Activated naive CD4-positive, alpha-beta T cell treated with anti-CD3 and anti-CD28 coated beads, Interleukin-2, amount 50 U/mL, for 72 hours (primary cell): Measurements from ENCODE around the gene RGS6. TPM values are rescaled to one million over a fixed set of nuclear protein-coding genes. Genes with fewer than 3 reads are reported as not detected.

ENCODE experiments used
- ATAC-seq, 2 donors: fragments of 150-1000 bp; cut with Tn5 transposase; 2 replicates each; pipeline ENCODE4 v1.10.0; 2021; ENCODE audit warnings: mild to moderate bottlenecking in 2 of 2, moderate library complexity in 2 of 2
- DNase-seq, 2 donors: peaks; one replicate each; pipeline ENCODE4 v3.0.0; 2021 to 2022; ENCODE audit warnings: low spot score in 2 of 2
- H3K27ac Mint-ChIP-seq, 2 donors: one replicate each; pipeline ENCODE4 v1.8.0; 2022; ENCODE audit warnings: mild to moderate bottlenecking in 2 of 2, mixed read lengths in 2 of 2
- H3K36me3 Mint-ChIP-seq, 2 donors: one replicate each; pipeline ENCODE4 v1.8.0; 2022; ENCODE audit warnings: mixed read lengths in 2 of 2
- H3K9me3 Mint-ChIP-seq, 2 donors: one replicate each; pipeline ENCODE4 v1.8.0; 2022; ENCODE audit warnings: mixed read lengths in 2 of 2
- total RNA-seq, 2 donors: library from RNA; stranded (reverse); gene quantifications; one replicate each; pipeline ENCODE4 v1.2.3, GENCODE V29; 2022

Gene RGS6
- total RNA-seq, 2 donors from 2014 or later = 0.61 to 0.64 TPM

DNA sequence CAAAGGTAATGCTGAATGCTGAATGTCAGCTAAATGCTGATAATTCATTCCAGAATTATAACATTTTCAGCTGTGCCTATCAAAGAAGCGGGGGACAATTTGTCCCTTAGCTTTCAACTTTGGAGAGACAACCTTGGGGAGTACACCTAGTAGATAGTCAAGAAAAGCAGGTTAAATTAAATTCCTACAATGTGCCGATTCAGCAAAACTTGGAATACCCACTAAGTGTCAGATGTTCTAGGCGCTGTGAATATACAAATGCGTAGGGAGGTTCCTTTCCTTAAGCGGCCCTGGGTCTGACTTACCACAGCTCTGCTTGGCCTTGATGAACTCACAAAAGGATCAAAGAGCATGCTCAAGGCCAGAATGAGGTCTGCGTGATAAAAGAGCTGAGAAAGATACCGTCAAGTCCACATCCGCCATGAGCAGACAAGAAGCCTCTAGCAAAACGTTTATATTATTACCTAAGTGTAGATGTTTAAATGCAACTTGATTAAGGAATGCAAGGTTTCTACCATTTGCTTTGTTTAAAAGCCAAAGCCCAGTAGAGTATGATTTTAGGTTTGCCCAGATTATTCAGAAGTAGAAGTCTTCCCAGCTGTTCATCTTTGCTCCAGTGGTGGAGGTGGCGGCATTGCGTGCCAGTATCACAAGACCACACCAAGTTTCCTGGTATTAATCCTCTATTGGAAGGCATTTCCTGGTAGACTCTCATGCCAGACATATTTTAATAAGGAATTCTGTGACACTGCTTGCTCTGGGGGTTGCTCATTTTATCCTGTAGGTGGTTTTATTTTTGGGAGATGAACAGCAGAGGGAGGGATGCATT lies 593.1 kb downstream of the RGS6 start:
- peaks cover 0 to 6% of the 10 kb centered on the region in 2 donors for H3K9me3 Mint-ChIP-seq
- peaks cover 0 to 5% of the 10 kb centered on the region in 2 donors for H3K36me3 Mint-ChIP-seq
- no peak overlapping the region for H3K27ac Mint-ChIP-seq
- ATAC-seq (no peak), DNase-seq (no peak)

DNA sequence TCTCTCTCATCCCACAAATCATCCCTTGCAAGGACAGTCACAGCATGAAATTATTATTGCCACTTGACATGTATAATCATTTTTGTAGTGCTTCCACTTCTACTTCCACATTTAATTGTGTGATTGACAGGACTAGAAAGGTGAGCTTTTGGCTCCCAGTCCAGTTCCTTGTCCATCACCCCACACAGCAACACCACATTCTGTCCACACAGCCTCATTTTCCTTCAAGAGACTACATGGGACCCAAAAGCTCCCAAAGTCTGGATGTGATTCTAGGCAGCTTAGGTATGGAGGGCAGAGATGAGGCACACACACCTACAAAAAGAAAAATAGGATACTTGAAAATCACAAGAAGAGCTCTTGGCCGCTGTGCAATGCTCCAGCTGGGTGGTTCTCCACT lies 595.4 kb downstream of the RGS6 start:
- DNase-seq (no peak), ATAC-seq (no peak)
- H3K9me3 Mint-ChIP-seq = peaks cover 7 to 8% of the 10 kb centered on the region in 2 donors
- no peaks in the 10 kb centered on the region for H3K36me3 Mint-ChIP-seq
- H3K27ac Mint-ChIP-seq = no peak overlapping the region

DNA sequence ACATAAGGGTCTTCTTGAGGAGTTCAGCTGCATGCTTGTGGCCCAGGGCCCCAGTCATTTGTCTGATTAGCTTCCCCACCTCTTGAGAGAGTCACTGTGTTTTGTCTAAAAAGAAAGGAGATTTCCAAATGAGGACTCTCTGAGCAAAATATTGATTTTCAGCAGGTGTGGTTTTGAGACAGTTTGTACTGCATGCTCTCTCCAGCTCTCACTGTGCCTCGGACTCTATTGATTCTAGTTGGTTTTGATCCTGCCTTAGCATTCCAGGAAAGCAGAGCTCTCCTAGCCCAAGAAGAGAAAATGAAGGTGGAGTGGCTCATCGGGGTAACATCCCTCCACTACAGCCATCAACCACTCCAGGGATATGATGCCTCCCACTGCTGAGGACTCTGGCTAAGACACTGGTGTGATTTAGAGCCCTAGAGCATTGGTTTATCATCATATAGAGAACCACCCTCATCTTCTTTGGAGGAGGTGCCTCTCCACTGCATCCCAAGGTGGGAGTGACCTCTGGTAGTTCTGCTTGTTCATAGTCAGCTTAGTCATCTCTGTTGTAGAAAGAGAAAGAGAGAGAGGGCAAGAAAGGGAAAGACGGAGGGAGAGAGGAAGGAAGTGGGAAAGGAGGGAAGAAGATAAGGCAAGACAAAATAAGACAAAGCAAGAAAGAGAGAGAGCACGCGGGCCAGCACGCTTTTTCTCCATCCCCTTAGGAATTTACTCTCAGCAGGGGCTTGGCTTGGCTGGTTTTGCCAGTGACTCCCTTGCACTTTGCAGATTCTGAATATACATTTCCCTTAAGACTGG lies 596.0 kb downstream of the RGS6 start:
- DNase-seq (no peak), ATAC-seq (no peak)
- H3K36me3 Mint-ChIP-seq = peaks cover 0 to under 1% of the 10 kb centered on the region in 2 donors
- peaks cover 7 to 9% of the 10 kb centered on the region in 2 donors for H3K9me3 Mint-ChIP-seq
- H3K27ac Mint-ChIP-seq = no peak overlapping the region

GRCh38 chr14:72528863-72529175 lies 596.6 kb downstream of the RGS6 start:
- Mint-ChIP-seq H3K9me3 (peaks cover 12 to 13% of the 10 kb centered on the region in 2 donors), H3K27ac (no peak overlapping the region), H3K36me3 (peaks cover 0 to 6% of the 10 kb centered on the region in 2 donors)
- no peak for ATAC-seq
- no peak for DNase-seq

DNA sequence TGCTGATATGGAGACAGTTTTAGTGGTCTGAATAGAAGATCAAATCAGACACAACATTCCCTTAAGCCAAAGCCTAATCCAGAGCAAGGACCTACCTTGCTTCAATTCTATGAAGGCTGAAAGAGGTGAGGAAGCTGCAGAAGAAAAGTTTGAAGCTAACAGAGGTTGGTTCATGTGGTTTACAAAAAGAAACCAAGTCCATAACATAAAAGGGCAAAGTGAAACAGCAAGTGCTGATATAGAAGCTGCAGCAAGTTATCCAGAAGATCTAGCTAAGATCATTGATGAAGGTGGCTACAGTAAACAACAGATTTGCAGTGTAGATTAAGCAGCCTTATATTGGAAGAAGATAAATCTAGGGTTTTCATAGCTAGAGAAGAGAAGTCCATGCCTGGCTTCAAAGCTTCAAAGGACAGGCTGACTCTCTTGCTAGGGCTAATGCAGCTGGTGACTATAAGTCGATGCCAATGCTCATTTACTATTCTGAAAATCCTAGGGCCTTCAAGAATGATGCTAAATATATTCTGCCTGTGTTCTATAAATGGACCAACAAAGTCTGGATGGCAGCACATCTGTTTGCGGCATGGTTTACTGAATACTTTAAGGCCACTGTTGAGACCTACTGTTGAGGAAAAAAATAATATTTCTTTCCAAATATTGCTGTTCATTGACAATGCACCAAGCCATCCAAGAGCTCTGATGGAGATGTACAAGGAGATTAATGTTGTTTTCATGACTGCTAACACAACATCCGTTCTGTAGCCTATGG lies 600.6 kb downstream of the RGS6 start:
- no peak for ATAC-seq
- H3K27ac Mint-ChIP-seq = peak overlapping the region in 1 of 2 donors; percentile 10
- DNase-seq = no peak
- peaks cover 0 to 6% of the 10 kb centered on the region in 2 donors for H3K36me3 Mint-ChIP-seq
- H3K9me3 Mint-ChIP-seq = peaks cover 15 to 18% of the 10 kb centered on the region in 2 donors

DNA sequence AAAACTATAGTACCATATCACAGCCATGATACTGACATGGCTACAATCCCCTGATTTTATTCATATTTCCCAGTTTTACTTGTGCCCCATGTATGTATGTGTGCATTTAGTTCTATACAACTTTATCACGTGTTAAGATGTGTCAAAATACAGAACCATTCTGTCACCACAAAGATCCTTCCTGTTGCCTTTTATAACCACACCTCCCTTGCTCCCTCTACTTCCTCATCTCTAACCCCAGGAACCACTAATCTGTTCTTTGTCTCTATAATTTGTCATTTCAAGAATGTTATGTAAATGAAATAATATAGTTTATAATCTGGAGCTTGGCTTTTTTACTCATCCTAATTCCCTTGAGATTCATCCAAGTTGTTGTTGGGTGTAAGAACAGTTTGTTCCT lies 603.3 kb downstream of the RGS6 start:
- H3K36me3 Mint-ChIP-seq = peaks cover 0 to 6% of the 10 kb centered on the region in 2 donors
- H3K27ac Mint-ChIP-seq = no peak overlapping the region
- peaks cover 15 to 18% of the 10 kb centered on the region in 2 donors for H3K9me3 Mint-ChIP-seq
- peak; percentile 66 to 82 for ATAC-seq
- no peak for DNase-seq

DNA sequence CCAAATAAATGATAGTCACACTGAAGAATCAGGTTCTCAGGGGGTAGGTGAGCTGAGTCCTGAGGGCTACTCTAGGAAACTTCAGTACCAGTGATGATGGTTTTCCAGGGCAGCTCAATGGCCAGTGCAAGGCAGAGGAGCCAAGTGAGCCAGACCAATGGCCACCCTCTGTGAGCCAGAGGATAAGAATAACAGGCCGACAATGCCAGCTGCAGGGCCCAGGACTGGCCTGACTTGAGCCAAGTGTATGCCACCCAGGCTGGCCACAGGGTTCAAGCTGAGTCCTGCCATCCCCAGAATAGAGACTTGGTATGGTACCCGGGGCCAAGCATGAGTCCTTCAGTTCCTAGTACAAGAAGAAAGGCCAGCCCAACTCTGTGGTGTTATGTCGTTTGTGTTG lies 606.2 kb downstream of the RGS6 start:
- ATAC-seq (no peak), DNase-seq (no peak)
- H3K9me3 Mint-ChIP-seq = peaks cover 6 to 8% of the 10 kb centered on the region in 2 donors
- H3K36me3 Mint-ChIP-seq = peaks cover 0 to 4% of the 10 kb centered on the region in 2 donors
- H3K27ac Mint-ChIP-seq = no peak overlapping the region

- ATAC-seq (no peak), DNase-seq (no peak)
- Mint-ChIP-seq H3K9me3 (peaks cover 0 to 1% of the 10 kb centered on the region in 2 donors), H3K36me3 (no peaks in the 10 kb centered on the region), H3K27ac (no peak overlapping the region)
Measured at GRCh38 chr14:72539661-72540315, 607.6 kb downstream of the RGS6 start.

- no peaks in the 10 kb centered on the region for H3K9me3 Mint-ChIP-seq
- no peak overlapping the region for H3K27ac Mint-ChIP-seq
- no peak for ATAC-seq
- DNase-seq = no peak
- no peaks in the 10 kb centered on the region for H3K36me3 Mint-ChIP-seq
Measured at GRCh38 chr14:72540836-72541235, 608.6 kb downstream of the RGS6 start.

GRCh38 chr14:72541546-72541945 lies 609.3 kb downstream of the RGS6 start:
- DNase-seq (no peak), ATAC-seq (no peak)
- H3K9me3 Mint-ChIP-seq = no peaks in the 10 kb centered on the region
- H3K36me3 Mint-ChIP-seq = no peaks in the 10 kb centered on the region
- H3K27ac Mint-ChIP-seq = no peak overlapping the region

DNA sequence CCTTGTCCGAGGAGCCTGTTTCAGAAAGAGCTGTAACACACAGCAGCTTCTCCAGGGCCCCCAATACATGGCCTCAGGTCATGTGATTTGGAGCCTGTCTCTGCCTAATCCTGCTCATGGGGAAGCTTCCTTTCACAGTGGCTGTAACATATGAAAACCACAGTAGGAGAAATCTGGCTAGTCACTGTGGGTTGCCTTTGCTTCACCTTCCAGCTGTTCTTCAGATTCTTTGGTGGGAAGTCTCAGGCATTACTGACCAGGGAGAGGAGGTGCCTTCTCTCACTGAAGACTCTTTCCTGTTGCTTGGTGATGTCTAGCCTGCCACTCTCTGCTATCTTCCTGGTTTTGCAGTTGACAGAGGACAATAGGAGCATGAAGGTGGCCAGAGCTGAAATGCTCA lies 611.1 kb downstream of the RGS6 start:
- Mint-ChIP-seq H3K36me3 (no peaks in the 10 kb centered on the region), H3K27ac (no peak overlapping the region), H3K9me3 (no peaks in the 10 kb centered on the region)
- ATAC-seq (no peak), DNase-seq (no peak)

DNA sequence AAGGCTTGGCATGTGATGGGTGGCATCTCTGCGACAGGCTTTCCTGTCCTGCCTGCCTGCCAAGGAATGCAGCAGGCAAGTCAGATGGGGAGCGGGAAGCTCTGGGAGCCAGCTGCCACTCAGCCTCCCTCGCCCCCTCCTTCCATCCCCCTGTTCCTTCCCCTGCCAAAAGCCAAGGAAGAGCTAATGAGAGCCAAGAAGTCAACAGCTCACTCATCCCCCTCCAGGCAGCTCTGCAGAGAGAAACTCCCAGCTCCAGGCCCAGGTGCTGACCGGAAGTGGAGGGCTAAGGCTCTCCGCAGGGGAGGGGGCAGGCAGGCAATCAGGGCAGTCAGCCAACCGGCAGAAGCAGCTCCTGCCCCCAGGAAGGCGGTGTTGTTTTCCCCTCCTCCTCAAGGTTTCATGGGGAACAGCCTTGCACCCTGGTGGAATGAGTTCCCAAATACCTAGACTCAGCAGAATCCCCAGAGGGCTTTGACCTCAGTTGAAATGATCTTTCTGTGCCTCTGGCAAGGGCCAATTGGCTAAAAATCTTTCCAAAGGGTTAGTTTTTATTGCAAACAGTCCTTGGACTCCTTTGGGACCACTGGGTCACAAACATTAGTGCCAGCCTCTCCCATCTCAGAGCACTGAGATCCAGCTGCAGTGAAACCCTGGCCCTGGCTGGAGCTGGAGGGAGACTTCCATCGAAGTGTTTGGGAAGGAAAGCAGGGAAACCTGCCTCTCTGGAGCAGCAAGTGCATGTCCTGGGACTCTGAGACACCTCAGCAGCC lies 612.6 kb downstream of the RGS6 start:
- no peak for ATAC-seq
- Mint-ChIP-seq H3K27ac (no peak overlapping the region), H3K9me3 (no peaks in the 10 kb centered on the region), H3K36me3 (no peaks in the 10 kb centered on the region)
- no peak for DNase-seq

GRCh38 chr14:72545411-72546311 lies 613.4 kb downstream of the RGS6 start:
- H3K27ac Mint-ChIP-seq = peak overlapping the region in 1 of 2 donors; percentile 22
- no peaks in the 10 kb centered on the region for H3K36me3 Mint-ChIP-seq
- no peak for ATAC-seq
- no peak for DNase-seq
- H3K9me3 Mint-ChIP-seq = no peaks in the 10 kb centered on the region

DNA sequence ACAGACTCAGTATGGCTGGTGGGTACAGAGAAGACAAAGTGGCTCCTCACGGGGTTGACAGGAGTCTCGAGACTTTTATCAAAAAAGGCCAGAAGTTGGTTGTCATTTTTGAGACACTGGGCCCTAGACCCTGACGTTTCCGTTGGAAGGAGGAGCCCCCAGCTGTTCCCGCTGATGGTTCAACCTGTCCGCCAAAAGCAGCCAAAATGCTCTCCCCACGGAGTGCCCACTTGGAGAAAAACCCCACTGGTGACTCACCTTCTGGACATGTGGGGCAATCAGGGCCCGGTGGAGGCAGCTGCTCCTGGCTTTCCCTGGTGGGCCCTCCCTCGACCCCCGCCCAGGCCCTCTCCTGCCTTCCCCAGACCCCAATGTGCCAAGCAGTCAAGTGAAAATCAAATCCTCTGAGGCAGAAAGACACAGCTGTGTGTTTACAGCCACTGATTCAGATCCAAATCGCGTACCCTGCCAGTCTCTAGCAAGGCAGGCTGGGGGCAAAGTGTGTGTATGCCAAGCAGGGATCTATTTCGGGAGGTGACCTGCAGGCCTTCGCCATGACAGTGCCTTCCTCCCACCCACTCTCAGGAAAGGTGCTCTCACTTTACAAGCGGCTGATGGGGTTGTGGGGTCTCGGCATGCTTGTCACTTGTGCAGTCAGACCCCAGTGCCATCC lies 614.3 kb downstream of the RGS6 start:
- ATAC-seq (no peak), DNase-seq (no peak)
- no peaks in the 10 kb centered on the region for H3K9me3 Mint-ChIP-seq
- no peaks in the 10 kb centered on the region for H3K36me3 Mint-ChIP-seq
- no peak overlapping the region for H3K27ac Mint-ChIP-seq

GRCh38 chr14:72547999-72548398 lies 615.8 kb downstream of the RGS6 start:
- Mint-ChIP-seq H3K27ac (no peak overlapping the region), H3K9me3 (no peaks in the 10 kb centered on the region), H3K36me3 (no peaks in the 10 kb centered on the region)
- DNase-seq (no peak), ATAC-seq (no peak)
